Measurements from ENCODE around the gene CYP46A1.

GRCh38 chr14:99732436-99733210, 48.5 kb downstream of the CYP46A1 start:
- no peak for TF ChIP-seq POLR2A (IDR thresholded peaks at IDR 0.05)
- no peak for TF ChIP-seq CTCF (IDR thresholded peaks at IDR 0.05)

Measured in uterus (tissue), 2 donors.